Peyer's patch (tissue), 4 donors: ENCODE results near the gene PSD4.

Source experiments
- POLR2A ChIP-seq, 2 donors: fragments of 450-650 bp; IDR thresholded peaks; one replicate each; pipeline ENCODE4 v1.5.1; 2017; ENCODE audit warnings: antibody characterized with exemption in 2 of 2, mild to moderate bottlenecking in 2 of 2, moderate library complexity in 2 of 2
- TF ChIP-seq, protein P1 (sequence below), 6 experiments: fragments of 450-650 bp in 4 of 6; fragments of 200-600 bp in 2 of 6; sonication (generic) in 1 of 6; IDR thresholded peaks; one replicate each; pipeline ENCODE4 v1.5.1; 2017 to 2019; ENCODE audit warnings: antibody characterized with exemption in 6 of 6, mild to moderate bottlenecking in 3 of 6, moderate library complexity in 1 of 6

DNA sequence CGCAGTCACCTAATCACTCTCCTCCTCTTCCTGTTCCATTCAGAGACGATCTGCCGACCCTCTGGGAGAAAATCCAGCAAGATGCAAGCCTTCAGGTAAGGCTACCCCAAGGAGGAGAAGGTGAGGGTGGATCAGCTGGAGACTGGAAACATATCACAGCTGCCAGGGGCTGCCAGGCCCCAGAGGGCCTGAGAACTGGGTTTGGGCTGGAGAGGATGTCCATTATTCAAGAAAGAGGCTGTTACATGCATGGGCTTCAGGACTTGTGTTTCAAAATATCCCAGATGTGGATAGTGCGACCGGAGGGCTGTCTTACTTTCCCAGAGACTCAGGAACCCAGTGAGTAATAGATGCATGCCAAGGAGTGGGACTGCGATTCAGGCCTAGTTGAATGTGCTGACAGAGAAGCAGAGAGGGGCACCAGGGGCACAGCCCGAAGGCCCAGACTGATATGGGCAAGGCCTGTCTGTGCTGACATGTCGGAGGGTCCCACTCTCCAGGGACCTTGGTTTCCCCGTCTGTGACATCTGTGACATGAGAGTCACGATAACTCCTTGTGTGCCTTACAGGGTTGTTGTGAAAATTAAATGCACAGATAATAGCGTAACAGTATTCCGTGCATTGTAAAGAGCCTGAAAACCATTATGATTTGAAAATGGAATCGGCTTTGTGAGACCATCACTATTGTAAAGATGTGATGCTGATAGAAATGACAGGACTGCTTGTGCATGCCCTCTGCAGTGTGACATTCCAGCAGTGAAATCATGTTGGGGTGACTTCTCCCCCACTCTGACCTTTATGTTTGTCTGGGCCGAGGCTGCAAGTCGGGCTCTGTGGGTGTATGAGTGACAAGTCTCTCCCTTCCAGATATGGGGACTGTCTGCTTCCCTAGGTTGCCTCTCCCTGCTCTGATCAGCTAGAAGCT is 45.9 kb upstream of the PSD4 start:
- TF ChIP-seq POLR2A (IDR thresholded peaks at IDR 0.05): no peak
- TF ChIP-seq, protein P1, sequence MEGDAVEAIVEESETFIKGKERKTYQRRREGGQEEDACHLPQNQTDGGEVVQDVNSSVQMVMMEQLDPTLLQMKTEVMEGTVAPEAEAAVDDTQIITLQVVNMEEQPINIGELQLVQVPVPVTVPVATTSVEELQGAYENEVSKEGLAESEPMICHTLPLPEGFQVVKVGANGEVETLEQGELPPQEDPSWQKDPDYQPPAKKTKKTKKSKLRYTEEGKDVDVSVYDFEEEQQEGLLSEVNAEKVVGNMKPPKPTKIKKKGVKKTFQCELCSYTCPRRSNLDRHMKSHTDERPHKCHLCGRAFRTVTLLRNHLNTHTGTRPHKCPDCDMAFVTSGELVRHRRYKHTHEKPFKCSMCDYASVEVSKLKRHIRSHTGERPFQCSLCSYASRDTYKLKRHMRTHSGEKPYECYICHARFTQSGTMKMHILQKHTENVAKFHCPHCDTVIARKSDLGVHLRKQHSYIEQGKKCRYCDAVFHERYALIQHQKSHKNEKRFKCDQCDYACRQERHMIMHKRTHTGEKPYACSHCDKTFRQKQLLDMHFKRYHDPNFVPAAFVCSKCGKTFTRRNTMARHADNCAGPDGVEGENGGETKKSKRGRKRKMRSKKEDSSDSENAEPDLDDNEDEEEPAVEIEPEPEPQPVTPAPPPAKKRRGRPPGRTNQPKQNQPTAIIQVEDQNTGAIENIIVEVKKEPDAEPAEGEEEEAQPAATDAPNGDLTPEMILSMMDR (IDR thresholded peaks at IDR 0.05): no peak
